ENCODE measurements around the gene COX4I2. TPM values are rescaled to one million over a fixed set of nuclear protein-coding genes. Genes with fewer than 3 reads are reported as not detected.
"Not testable (repeated sequence)": the region's sequence is repeated elsewhere in the genome, so short reads cannot be mapped to it uniquely, and the experiment has no call there.

The COX4I2 gene
- total and polyA plus RNA-seq, 2 donors (not counting 3 experiments of a cell fraction or from before 2014, with no cell fraction given): not detected

GRCh38 chr20:31620246-31620645 lies 17.5 kb upstream of the COX4I2 start:
- dilution Hi-C loops (cut with MboI; ENCODE audit: extremely low pct_ligation_motif_present, low sequenced_read_pairs) (no loop called here), intact Hi-C loops (cut with micrococcal nuclease) (no loop called here)
- CTCF ChIA-PET: no interaction called here

GRCh38 chr20:31623123-31623505 lies 14.6 kb upstream of the COX4I2 start:
- H3K27ac ChIP-seq (ENCODE audit: insufficient read depth, low read depth, low read length); intact Hi-C loops (cut with micrococcal nuclease); H3K4me3 ChIP-seq (replicated peaks in 1 of 3; ENCODE audit: insufficient read depth in 1 of 3, low read depth in 1 of 3, low read length in 3 of 3); H3K79me2 ChIP-seq (ENCODE audit: control insufficient read depth, insufficient read depth, low read length); H3K4me1 ChIP-seq (ENCODE audit: control insufficient read depth, extremely low read depth, insufficient read depth, low read length); POLR2A ChIA-PET; H3K9me3 ChIP-seq (replicated peaks; ENCODE audit: control insufficient read depth, insufficient read depth, low read length); FAIRE-seq; H3K9me1 ChIP-seq (replicated peaks; ENCODE audit: control insufficient read depth, extremely low read depth, insufficient read depth, low read length); H3K27me3 ChIP-seq (ENCODE audit: control insufficient read depth in 2 of 2, insufficient read depth in 2 of 2, low read length in 2 of 2); H3K4me2 ChIP-seq (ENCODE audit: insufficient read depth, low read length); BruUV-seq (replicated peaks); H2AFZ ChIP-seq (ENCODE audit: low read depth, low read length); DNase-seq (ENCODE audit: low read depth, low spot score); H3K9ac ChIP-seq (replicated peaks; ENCODE audit: extremely low read depth, insufficient read depth, low read length); H4K20me1 ChIP-seq (replicated peaks; ENCODE audit: control insufficient read depth, extremely low read depth, insufficient read depth, low read length); H3K36me3 ChIP-seq (ENCODE audit: control insufficient read depth in 2 of 2, extremely low read depth in 1 of 2, insufficient read depth in 2 of 2, low read length in 2 of 2); dilution Hi-C loops (cut with MboI; ENCODE audit: extremely low pct_ligation_motif_present, low sequenced_read_pairs): not testable (repeated sequence)
- CTCF ChIA-PET: interaction anchor here (0.8 to 5.0 kb wide), 6 partner anchors 11 to 100 kb away, joined by 3 to 23 read pairs (median 5); no protein-coding TSS in a partner anchor

More at GRCh38 chr20:31620246-31620645, 17.5 kb upstream of the COX4I2 start:
- Histone ChIP-seq H4K20me1 (replicated peaks; ENCODE audit: control insufficient read depth, extremely low read depth, insufficient read depth, low read length) (no peaks in the 10 kb centered on the region), H3K4me2 (ENCODE audit: insufficient read depth, low read length) (no peak overlapping the region), H3K36me3 (ENCODE audit: control insufficient read depth in 2 of 2, extremely low read depth in 1 of 2, insufficient read depth in 2 of 2, low read length in 2 of 2) (no peaks in the 10 kb centered on the region), H3K27me3 (ENCODE audit: control insufficient read depth in 2 of 2, insufficient read depth in 2 of 2, low read length in 2 of 2) (no peaks in the 10 kb centered on the region), H3K9me1 (replicated peaks; ENCODE audit: control insufficient read depth, extremely low read depth, insufficient read depth, low read length) (no peaks in the 10 kb centered on the region), H3K4me3 (replicated peaks in 1 of 3; ENCODE audit: insufficient read depth in 1 of 3, low read depth in 1 of 3, low read length in 3 of 3) (no peak overlapping the region), H3K27ac (ENCODE audit: insufficient read depth, low read depth, low read length) (no peak overlapping the region), H3K9ac (replicated peaks; ENCODE audit: extremely low read depth, insufficient read depth, low read length) (no peak overlapping the region), H2AFZ (ENCODE audit: low read depth, low read length) (no peak overlapping the region), H3K9me3 (replicated peaks; ENCODE audit: control insufficient read depth, insufficient read depth, low read length) (no peaks in the 10 kb centered on the region), H3K79me2 (ENCODE audit: control insufficient read depth, insufficient read depth, low read length) (no peaks in the 10 kb centered on the region), H3K4me1 (ENCODE audit: control insufficient read depth, extremely low read depth, insufficient read depth, low read length) (peaks cover 3% of the 10 kb centered on the region)
- BruUV-seq (replicated peaks): no TSS peak
- peak; percentile 8 for FAIRE-seq
- TF ChIP-seq JUN (IDR thresholded peaks at IDR 0.05; ENCODE audit: borderline replicate concordance, insufficient read depth, insufficient read length, low read depth): no peak
- TF ChIP-seq POLR2AphosphoS5 (IDR thresholded peaks at IDR 0.05; ENCODE audit: insufficient read depth, low read depth, low read length): no peak
- no peak for TF ChIP-seq GATA2 (IDR thresholded peaks at IDR 0.05; ENCODE audit: insufficient read depth, insufficient read length, low read depth, low read length)
- TF ChIP-seq EZH2 (IDR thresholded peaks at IDR 0.05; ENCODE audit: borderline replicate concordance, low read depth, low read length, severe bottlenecking): no peak
- TF ChIP-seq FOS (IDR thresholded peaks at IDR 0.05; ENCODE audit: borderline replicate concordance, insufficient read depth, low read length): no peak
- TF ChIP-seq CTCF (IDR thresholded peaks at IDR 0.05; ENCODE audit: extremely low read depth in 1 of 2, insufficient read depth in 1 of 2, low read depth in 1 of 2, low read length in 2 of 2): no peak
- TF ChIP-seq MAX (IDR thresholded peaks at IDR 0.05; ENCODE audit: insufficient read depth, insufficient read length): no peak
- TF ChIP-seq POLR2A (IDR thresholded peaks at IDR 0.05; ENCODE audit: low read depth, low read length): no peak
- TF ChIP-seq MYC (IDR thresholded peaks at IDR 0.05; ENCODE audit: low read depth, low read length): no peak
- POLR2A ChIA-PET: no interaction called here
- DNase-seq (ENCODE audit: low read depth, low spot score): no peak

- BruUV-seq (replicated peaks); H2AFZ ChIP-seq (ENCODE audit: low read depth, low read length); H3K9ac ChIP-seq (replicated peaks; ENCODE audit: extremely low read depth, insufficient read depth, low read length); H3K27ac ChIP-seq (ENCODE audit: insufficient read depth, low read depth, low read length); FAIRE-seq; dilution Hi-C loops (cut with MboI; ENCODE audit: extremely low pct_ligation_motif_present, low sequenced_read_pairs); H3K4me2 ChIP-seq (ENCODE audit: insufficient read depth, low read length); intact Hi-C loops (cut with micrococcal nuclease); H4K20me1 ChIP-seq (replicated peaks; ENCODE audit: control insufficient read depth, extremely low read depth, insufficient read depth, low read length); H3K4me3 ChIP-seq (replicated peaks in 1 of 3; ENCODE audit: insufficient read depth in 1 of 3, low read depth in 1 of 3, low read length in 3 of 3); H3K79me2 ChIP-seq (ENCODE audit: control insufficient read depth, insufficient read depth, low read length); H3K9me1 ChIP-seq (replicated peaks; ENCODE audit: control insufficient read depth, extremely low read depth, insufficient read depth, low read length); H3K36me3 ChIP-seq (ENCODE audit: control insufficient read depth in 2 of 2, extremely low read depth in 1 of 2, insufficient read depth in 2 of 2, low read length in 2 of 2); DNase-seq (ENCODE audit: low read depth, low spot score); H3K4me1 ChIP-seq (ENCODE audit: control insufficient read depth, extremely low read depth, insufficient read depth, low read length); H3K9me3 ChIP-seq (replicated peaks; ENCODE audit: control insufficient read depth, insufficient read depth, low read length); POLR2A ChIA-PET; H3K27me3 ChIP-seq (ENCODE audit: control insufficient read depth in 2 of 2, insufficient read depth in 2 of 2, low read length in 2 of 2): not testable (repeated sequence)
- CTCF ChIA-PET: interaction anchor here (1.1 to 5.0 kb wide), 2 partner anchors 8 to 97 kb away, joined by 5 to 23 read pairs; no protein-coding TSS in a partner anchor
These were observed 11.2 kb upstream of the COX4I2 start for GRCh38 chr20:31626534-31626933.
